ENCODE results near the gene SMCO2. TPM values are rescaled to one million over a fixed set of nuclear protein-coding genes. Genes with fewer than 3 reads are reported as not detected.

SMCO2 gene
- total RNA-seq (not detected), polyA plus RNA-seq (0.10 TPM)

DNA sequence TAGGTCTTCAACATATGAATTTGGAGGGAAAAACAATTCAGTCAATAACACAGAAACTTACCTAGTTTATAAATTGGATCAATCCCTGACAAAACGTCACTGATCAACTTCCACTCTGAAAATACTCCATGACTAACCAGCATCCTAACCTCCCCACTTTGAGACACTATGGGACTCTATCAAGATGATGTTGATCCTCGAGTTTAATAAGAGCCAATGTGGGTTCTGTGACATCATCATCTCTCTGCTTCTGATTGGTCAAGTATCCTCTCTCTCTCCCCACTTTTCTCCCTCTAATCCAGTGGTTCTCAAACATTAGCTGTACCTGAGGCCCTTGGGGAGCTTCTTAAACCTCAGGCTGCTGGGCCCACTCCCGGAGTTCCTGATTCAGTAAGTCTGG lies at the start of gene SMCO2:
Gene SMCO2, plus strand, starts transcription at position 301 of the 400 bp plus-strand sequence. CDS start 23,896 bp downstream, outside the sequence.
- DNase-seq (ENCODE audit: extremely low spot score): no peak
- Histone ChIP-seq H3K27ac (ENCODE audit: low read depth) (no peak within 1 kb of the TSS), H3K4me3 (ENCODE audit: low read depth, low read length) (no peak within 1 kb of the TSS), H3K36me3 (ENCODE audit: insufficient read depth) (no peaks in the 10 kb centered on the region), H3K4me1 (ENCODE audit: insufficient read depth) (no peaks in the 10 kb centered on the region)
- 95% methylated on average over 3 of the region's 3 CpGs for WGBS

DNA sequence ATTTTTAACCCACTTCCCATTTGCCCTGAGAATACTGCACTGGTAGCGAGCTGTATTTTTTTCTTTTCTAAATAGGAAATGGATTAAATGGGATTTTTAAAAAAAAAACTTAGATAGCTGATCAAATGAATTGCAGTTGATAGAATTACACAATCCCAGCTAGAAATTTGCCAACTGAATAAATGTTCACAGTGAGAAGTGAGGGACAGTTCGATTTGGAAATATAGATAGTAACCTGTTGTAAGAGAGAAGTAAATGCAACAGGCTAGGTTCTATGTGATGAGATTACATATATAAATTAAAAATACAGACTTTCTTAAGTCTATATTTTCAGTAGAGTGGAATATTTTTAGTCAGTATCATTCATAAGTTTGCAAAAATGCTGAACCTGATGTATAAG lies 48.1 kb upstream of the SMCO2 start:
- no peak overlapping the region for H3K27ac ChIP-seq (ENCODE audit: low read depth)
- 71% methylated on average over 2 of the region's 2 CpGs for WGBS
- H3K36me3 ChIP-seq (ENCODE audit: insufficient read depth): no peaks in the 10 kb centered on the region
- no peak for DNase-seq (ENCODE audit: extremely low spot score)
- no peaks in the 10 kb centered on the region for H3K4me1 ChIP-seq (ENCODE audit: insufficient read depth)
- H3K4me3 ChIP-seq (ENCODE audit: low read depth, low read length): no peak overlapping the region

DNA sequence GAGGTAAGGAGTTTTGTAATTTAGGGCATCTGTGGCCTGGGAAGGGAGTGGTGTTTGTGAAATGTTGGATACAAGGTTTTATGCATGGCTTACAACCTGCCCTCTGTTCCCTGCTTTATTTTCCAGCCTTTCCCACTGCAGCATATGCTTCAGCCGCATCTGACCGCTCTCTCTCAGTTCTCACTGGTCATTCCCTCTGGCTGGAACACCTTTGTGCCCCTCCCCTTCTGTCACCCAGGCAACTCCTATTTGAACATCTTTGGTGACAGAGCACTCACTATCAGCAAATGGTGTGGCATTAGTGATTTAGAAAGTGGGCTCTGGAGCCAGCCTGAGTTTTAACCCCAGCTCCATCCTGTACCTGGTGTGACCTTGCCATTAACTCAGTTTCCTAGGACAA lies 47.5 kb upstream of the SMCO2 start:
- DNase-seq (ENCODE audit: extremely low spot score): no peak
- Histone ChIP-seq H3K27ac (ENCODE audit: low read depth) (no peak overlapping the region), H3K4me3 (ENCODE audit: low read depth, low read length) (no peak overlapping the region), H3K4me1 (ENCODE audit: insufficient read depth) (no peaks in the 10 kb centered on the region), H3K36me3 (ENCODE audit: insufficient read depth) (no peaks in the 10 kb centered on the region)
- 97% methylated on average over 2 of the region's 2 CpGs for WGBS

DNA sequence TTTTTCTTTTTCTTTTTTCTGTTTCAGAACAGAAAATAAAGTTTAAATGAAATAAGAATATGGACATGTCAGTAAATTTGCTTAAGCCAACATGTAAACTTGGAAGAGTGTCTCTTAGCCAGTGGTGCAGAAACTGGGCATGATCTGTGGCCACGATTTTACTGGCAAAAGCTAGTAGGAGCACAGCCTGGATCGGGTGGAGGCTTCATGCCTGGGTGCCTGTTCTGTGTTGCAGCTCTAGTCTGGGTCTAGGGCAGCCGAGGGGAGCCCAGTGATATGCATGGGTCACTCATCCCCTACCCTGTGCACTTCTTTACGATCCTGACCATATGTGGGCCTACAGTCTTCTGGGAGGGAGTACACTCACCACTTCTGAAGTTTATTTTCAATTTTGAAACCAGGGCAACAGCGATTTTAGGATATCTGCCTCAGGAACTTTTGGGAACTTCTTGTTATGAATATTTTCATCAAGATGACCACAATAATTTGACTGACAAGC lies 45.6 kb upstream of the SMCO2 start:
- no peaks in the 10 kb centered on the region for H3K36me3 ChIP-seq (ENCODE audit: insufficient read depth)
- 58% methylated on average over 5 of the region's 5 CpGs for WGBS
- no peak overlapping the region for H3K27ac ChIP-seq (ENCODE audit: low read depth)
- no peaks in the 10 kb centered on the region for H3K4me1 ChIP-seq (ENCODE audit: insufficient read depth)
- no peak for DNase-seq (ENCODE audit: extremely low spot score)
- no peak overlapping the region for H3K4me3 ChIP-seq (ENCODE audit: low read depth, low read length)

- Histone ChIP-seq H3K4me3 (ENCODE audit: low read depth, low read length) (no peak overlapping the region), H3K4me1 (ENCODE audit: insufficient read depth) (no peaks in the 10 kb centered on the region), H3K27ac (ENCODE audit: low read depth) (no peak overlapping the region), H3K36me3 (ENCODE audit: insufficient read depth) (no peaks in the 10 kb centered on the region)
- no peak for DNase-seq (ENCODE audit: extremely low spot score)
Observed at GRCh38 chr12:27412047-27412446, 34.5 kb upstream of the SMCO2 start.

- Histone ChIP-seq H3K27ac (ENCODE audit: low read depth) (no peak overlapping the region), H3K4me1 (ENCODE audit: insufficient read depth) (no peaks in the 10 kb centered on the region), H3K4me3 (ENCODE audit: low read depth, low read length) (no peak overlapping the region), H3K36me3 (ENCODE audit: insufficient read depth) (no peaks in the 10 kb centered on the region)
- DNase-seq (ENCODE audit: extremely low spot score): no peak
- WGBS: 91% methylated on average over 2 of the region's 2 CpGs
Observed at GRCh38 chr12:27422697-27423096, 23.8 kb upstream of the SMCO2 start.

GRCh38 chr12:27424631-27425230 lies 21.8 kb upstream of the SMCO2 start:
- 78% methylated on average over 4 of the region's 4 CpGs for WGBS
- H3K36me3 ChIP-seq (ENCODE audit: insufficient read depth): no peaks in the 10 kb centered on the region
- H3K4me1 ChIP-seq (ENCODE audit: insufficient read depth): no peaks in the 10 kb centered on the region
- H3K4me3 ChIP-seq (ENCODE audit: low read depth, low read length): no peak overlapping the region
- DNase-seq (ENCODE audit: extremely low spot score): no peak
- no peak overlapping the region for H3K27ac ChIP-seq (ENCODE audit: low read depth)

DNA sequence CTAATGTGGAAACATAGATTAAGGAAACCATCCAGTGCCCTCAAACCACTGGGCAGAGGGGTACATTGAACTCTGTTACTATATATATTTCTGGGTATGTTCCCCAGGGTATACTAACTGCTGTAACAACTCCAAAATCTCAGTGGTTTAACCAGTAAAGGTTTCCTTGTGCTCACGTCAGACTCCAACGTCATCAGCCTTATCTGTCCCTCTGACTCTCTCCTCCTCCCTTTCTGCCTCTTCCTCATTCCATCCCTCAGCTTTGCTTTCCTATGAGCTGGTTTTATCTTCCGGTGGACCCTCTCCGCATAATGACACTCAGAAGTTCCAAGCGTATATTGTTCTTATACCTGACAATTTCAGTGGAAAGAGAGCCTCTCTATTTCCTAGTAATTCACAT lies 21.2 kb upstream of the SMCO2 start:
- Histone ChIP-seq H3K4me1 (ENCODE audit: insufficient read depth) (no peaks in the 10 kb centered on the region), H3K4me3 (ENCODE audit: low read depth, low read length) (no peak overlapping the region), H3K27ac (ENCODE audit: low read depth) (no peak overlapping the region), H3K36me3 (ENCODE audit: insufficient read depth) (no peaks in the 10 kb centered on the region)
- no peak for DNase-seq (ENCODE audit: extremely low spot score)
- 83% methylated on average over 5 of the region's 5 CpGs for WGBS

DNA sequence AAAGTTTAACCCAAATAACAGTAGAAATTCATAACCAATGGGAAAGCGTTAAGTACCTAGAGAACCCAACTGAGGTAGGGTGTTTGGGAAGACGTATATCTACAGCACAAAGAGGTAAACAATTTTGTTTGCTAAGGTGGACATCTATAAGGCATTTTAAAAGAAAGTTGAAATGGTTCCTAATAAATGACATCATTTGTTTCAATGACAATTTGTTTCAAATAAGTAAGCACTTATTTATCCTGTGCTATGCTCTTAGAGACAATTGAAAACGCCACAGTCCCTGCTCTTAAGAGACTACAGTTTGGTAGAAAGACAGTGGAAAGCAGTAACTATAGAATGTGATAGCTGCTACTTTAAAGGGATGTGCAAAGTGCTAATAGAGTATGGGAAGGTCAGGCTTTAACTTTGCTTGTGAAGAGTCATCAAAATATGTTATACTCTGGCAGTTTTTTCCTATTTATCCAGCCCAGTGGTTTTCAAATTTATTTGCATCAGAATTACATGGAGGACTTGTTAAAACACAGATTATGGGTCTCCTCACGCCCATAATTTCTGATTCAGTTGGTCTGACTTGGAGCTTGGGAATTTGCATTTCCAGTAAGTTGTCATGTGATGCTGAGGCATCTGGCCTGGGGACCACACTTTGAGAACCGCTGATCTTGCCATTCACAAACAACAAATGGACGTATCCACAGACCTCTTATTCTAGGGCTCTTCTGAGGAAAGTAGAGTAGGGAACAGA lies 19.6 kb upstream of the SMCO2 start:
- Histone ChIP-seq H3K4me3 (ENCODE audit: low read depth, low read length) (no peak overlapping the region), H3K4me1 (ENCODE audit: insufficient read depth) (no peaks in the 10 kb centered on the region), H3K27ac (ENCODE audit: low read depth) (no peak overlapping the region), H3K36me3 (ENCODE audit: insufficient read depth) (no peaks in the 10 kb centered on the region)
- no peak for DNase-seq (ENCODE audit: extremely low spot score)
- 95% methylated on average over 6 of the region's 6 CpGs for WGBS

GRCh38 chr12:27427824-27428223 lies 18.7 kb upstream of the SMCO2 start:
- Histone ChIP-seq H3K36me3 (ENCODE audit: insufficient read depth) (no peaks in the 10 kb centered on the region), H3K4me3 (ENCODE audit: low read depth, low read length) (no peak overlapping the region), H3K27ac (ENCODE audit: low read depth) (no peak overlapping the region), H3K4me1 (ENCODE audit: insufficient read depth) (no peaks in the 10 kb centered on the region)
- DNase-seq (ENCODE audit: extremely low spot score): no peak
- WGBS: 77% methylated on average over 3 of the region's 3 CpGs

DNA sequence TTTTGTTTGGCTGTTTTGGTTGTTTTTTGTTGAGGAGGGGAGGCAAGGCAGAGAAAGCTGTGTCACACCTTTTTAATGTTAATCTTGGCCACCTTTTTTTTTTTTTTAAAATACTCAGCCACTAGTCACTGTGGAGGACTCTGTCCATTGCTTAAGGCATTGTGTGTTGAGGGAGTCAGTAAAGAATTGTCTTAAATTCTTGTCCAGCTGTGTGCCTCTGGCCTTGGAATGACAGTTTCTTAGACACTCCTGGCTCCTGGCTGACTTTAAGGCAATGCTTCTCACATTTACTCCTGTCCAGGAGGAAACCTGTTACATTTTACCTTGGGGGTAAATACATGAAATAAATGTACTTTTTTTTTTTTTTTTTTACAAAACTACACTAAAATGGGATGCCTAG lies 18.1 kb upstream of the SMCO2 start:
- H3K4me3 ChIP-seq (ENCODE audit: low read depth, low read length): no peak overlapping the region
- DNase-seq (ENCODE audit: extremely low spot score): no peak
- H3K4me1 ChIP-seq (ENCODE audit: insufficient read depth): no peaks in the 10 kb centered on the region
- no peak overlapping the region for H3K27ac ChIP-seq (ENCODE audit: low read depth)
- H3K36me3 ChIP-seq (ENCODE audit: insufficient read depth): no peaks in the 10 kb centered on the region

DNA sequence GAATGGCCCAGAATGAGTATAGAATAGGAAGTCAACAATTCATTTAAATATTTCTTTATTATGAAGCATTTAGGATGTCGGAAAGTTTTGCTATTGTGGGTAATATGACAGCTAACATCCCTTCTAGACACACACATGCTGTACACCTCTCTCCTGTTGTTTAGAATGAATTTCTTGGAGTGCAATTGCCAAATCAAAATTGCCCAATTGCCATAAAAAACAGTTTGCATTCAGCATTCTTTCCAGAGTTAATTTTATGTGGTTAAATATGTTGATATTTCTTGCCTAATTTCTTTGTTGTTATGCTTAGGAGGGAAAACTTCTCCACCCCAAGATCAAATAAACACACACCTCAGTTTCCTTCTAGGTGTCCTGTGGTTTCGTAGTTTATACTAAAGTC lies 16.9 kb upstream of the SMCO2 start:
- 90% methylated on average over 2 of the region's 2 CpGs for WGBS
- Histone ChIP-seq H3K27ac (ENCODE audit: low read depth) (no peak overlapping the region), H3K36me3 (ENCODE audit: insufficient read depth) (no peaks in the 10 kb centered on the region), H3K4me1 (ENCODE audit: insufficient read depth) (no peaks in the 10 kb centered on the region), H3K4me3 (ENCODE audit: low read depth, low read length) (no peak overlapping the region)
- no peak for DNase-seq (ENCODE audit: extremely low spot score)

- Histone ChIP-seq H3K4me1 (ENCODE audit: insufficient read depth) (no peaks in the 10 kb centered on the region), H3K4me3 (ENCODE audit: low read depth, low read length) (no peak overlapping the region), H3K36me3 (ENCODE audit: insufficient read depth) (no peaks in the 10 kb centered on the region), H3K27ac (ENCODE audit: low read depth) (no peak overlapping the region)
- 87% methylated on average over 4 of the region's 4 CpGs for WGBS
- DNase-seq (ENCODE audit: extremely low spot score): no peak
Observed at GRCh38 chr12:27431185-27431584, 15.4 kb upstream of the SMCO2 start.

DNA sequence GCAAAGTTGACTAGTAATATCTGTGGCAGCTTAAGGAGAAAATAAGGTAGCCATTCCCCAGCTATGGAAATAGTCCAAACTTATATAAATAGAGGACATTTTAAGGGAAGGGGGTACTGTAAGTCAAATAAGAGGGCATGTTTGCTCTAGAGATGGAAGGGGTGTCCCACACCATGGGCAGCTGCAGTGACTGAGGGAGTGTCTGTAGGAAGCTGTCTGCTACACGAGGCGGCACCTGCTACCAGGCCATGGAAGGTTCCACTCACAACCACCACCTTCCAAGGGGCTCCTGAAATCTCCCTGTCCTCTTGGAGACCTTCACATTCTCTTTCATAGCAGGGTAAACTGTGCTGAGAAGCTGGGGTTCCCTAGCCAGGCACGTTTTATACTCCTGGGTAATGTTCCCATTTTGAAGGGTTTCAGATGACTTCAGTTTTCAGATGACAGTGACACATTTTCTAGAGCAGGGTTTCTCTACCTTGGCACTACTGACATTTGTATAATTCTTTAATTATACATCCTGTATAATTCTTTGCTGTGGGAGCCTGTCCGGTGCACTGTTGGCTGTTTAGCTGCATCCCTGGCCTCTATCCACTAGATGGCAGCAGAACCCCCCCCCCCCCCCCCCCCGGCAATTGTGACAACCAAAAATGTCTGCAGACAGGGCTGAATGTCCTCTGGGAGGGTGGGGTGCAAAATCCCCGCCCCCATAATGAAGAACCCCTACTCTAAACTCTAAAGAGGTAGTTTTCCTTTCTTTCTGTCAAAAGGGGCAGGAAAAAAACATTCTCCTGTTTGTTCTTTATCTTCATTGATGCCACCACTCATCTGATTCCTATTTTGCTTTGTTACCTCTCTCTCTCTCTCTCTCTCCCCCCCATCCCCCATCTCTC lies 11.6 kb upstream of the SMCO2 start:
- no peak overlapping the region for H3K4me3 ChIP-seq (ENCODE audit: low read depth, low read length)
- WGBS: 55% methylated on average over 5 of the region's 6 CpGs
- no peak for DNase-seq (ENCODE audit: extremely low spot score)
- no peaks in the 10 kb centered on the region for H3K4me1 ChIP-seq (ENCODE audit: insufficient read depth)
- H3K36me3 ChIP-seq (ENCODE audit: insufficient read depth): no peaks in the 10 kb centered on the region
- H3K27ac ChIP-seq (ENCODE audit: low read depth): no peak overlapping the region
